Pons (tissue), 1 donor: ENCODE measurements around the gene SNED1.

Source experiments
- DNase-seq: peaks from one replicate; pipeline ENCODE4 v3.0.0-alpha.2; 2016; ENCODE audit warnings: low spot score

SNED1 gene

DNA sequence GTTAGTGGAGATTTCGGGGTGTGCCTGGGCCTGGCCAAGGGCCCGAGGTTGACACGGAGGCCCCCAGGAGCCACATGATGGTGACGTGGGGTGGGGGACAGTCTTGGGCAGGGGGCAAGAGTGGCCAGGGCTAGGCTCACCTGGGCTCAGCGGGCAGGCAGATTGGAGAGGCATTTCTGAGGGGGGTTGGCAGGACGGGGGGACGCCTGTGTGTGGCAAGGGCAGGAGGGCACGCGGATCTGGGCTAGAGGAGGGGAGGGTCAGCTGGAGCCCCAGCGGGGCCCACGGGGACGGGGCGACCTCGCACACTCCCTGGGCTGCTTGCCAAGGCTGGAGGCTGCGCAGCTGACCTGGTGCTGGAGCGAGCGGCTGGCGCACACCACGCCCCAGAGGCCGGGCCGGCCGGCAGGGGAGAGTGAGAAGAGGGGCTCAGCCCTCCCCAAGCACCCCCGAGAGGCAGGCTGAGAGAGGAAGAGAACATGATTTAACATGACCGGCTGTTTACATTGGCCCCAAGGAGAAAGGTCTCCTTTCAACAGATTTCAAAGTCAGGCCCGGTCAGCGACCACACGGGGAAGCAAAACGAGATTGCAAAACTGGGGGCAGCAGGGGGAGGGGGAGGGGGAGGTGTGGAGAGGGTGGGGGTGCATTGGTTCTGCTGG, 38.0 kb upstream of the SNED1 start:
- no peak for DNase-seq

DNA sequence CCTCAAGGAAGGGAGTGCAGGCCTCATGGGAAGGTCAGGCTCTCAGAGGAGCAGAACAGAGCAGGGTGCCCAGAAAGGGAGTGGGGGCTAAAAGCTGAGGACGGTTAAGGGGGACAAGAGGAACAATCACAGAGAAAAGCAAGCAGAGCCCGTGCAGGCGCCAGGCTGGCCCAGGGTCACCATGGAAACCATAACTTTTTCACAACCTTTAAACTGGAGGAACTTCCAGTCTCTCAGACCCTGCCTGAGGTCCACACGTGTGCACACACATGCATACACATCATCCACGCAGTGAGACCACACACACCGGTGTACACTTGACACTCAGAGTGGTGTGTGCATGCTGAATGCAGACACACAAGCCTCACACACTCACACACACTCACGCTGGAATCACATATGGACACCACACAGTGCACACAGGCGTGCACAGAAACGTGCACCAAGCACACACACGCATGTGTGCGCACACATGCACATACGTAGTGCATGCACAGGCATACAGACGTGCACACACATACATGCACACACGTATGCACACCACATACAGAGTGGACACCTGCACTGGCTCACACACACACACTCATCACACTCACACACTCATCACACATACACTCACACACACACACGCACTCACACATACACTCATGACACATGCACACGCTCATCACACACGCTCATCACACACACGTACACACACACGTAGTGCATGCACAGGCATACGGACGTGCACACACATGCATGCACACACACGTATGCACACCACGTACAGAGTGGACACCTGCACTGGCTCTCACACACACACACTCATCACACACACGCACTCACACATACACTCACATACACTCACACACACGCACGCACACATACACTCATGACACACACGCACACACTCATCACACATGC, 37.2 kb upstream of the SNED1 start:
- DNase-seq = no peak

DNA sequence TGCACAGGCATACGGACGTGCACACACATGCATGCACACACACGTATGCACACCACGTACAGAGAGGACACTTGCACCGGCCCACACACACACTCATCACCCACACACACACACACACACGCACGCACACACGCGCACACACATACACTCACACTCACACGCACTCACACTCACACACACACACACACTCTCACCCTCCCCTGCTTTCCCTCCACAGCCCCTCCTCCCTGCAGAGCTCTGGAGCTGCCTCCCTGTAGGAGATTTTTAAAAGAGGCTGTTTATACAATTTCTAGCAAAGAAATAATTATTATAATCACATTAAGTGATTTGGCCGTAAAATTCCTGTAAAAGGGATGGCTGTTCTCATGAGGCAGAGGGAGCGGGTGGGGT, 36.5 kb upstream of the SNED1 start:
- no peak for DNase-seq

GRCh38 chr2:240962300-240963064, 35.9 kb upstream of the SNED1 start:
- no peak for DNase-seq

- DNase-seq = no peak
These were observed 35.2 kb upstream of the SNED1 start for GRCh38 chr2:240963065-240963867.

GRCh38 chr2:240963868-240964703, 34.3 kb upstream of the SNED1 start:
- no peak for DNase-seq

DNA sequence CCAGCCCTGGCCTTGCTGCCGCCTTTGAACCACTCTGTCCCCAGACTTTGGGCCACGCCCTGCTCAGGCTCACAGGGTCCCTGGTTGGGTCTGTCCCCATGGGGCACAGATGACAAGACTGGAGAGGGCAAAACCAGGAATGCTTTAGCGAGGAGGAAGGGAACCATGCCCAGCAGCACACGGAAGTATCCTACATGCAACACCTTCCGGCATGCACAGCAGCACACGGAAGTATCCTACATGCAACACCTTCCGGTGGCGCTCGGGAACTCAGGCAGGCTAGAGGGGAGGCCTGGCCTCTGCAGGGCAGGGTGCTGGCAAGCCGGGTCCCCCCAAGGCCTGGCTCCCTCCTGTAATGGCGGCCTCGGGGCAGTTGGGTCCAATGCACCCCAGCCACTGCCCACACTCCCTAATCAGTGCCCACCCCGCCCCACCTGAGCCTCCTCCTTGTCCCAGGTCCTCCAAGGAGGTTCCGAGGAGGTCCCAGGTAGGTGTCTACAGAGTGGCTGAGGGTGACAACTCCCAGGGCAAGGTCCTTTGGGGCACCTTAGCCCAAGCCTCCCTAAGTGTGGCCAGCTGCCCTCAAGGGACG, 33.6 kb upstream of the SNED1 start:
- DNase-seq = no peak

- no peak for DNase-seq
These were observed 33.0 kb upstream of the SNED1 start for GRCh38 chr2:240965296-240965904.

DNA sequence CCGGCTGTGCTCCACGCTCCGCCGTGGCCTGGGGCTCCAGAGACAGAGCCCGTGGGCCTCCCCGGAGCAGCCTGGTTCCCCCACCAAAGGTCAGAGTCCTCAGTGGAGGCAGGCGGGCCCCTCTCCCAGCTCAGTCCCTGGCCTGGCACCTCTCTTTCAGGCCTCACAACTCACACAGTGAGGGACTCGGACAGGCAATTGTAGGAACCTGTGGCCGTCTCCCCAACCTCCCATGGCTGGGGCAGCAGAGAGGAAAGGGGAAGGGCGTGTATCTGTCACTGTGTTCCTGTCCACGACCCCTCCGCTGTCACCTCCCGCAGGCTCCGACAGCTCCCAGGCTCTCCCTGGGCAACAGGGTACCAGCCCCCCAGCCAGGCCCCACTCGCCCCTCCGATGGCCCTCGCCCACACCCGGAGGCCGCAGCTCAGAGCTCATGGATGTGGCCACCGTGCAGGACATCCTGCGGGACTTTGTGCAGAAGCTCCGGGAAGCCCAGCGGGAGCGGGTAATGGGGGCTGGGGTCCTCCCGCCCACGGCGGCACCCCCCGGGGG, 32.4 kb upstream of the SNED1 start:
- DNase-seq = no peak

- DNase-seq = no peak
These were observed 31.9 kb upstream of the SNED1 start for GRCh38 chr2:240966457-240966905.

DNA sequence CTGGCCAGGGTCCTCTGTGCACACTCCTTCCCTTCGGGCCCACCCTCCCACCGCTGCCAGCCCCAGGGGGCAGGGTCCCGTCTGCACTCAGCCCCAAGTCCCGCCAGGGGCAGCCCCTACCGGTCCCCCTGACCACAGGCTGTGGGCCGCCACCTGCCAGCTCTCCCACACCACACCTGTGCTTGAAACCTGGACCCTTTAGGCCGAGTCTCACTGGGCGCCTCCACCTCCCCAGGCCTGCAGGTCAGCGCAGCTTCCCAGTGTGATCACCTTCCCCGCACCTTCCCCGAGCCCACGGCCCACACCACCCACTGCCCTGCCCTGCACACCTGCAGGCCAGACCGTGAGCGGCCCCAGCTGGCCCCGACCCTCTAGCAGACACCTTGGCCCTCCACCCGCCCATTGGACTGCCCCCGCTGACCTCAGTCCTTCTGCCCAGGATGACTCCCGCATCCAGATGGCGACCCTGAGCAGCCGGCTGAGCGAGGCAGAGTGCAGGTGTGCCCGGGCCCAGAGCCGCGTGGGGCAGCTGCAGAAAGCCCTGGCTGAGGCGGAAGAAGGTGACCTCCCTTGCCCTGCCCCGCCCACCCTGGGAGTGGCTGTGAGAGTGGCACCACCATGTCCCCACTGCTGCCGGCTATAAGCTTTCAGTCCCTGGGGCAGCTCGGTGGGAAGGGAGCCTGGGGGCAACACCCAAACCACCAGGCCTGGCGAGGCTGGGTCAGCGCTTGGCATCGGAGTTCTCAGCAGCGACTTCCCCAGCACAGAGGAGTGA, 31.3 kb upstream of the SNED1 start:
- DNase-seq = no peak

GRCh38 chr2:240967681-240968621, 30.5 kb upstream of the SNED1 start:
- DNase-seq = no peak

- no peak for DNase-seq
These were observed 29.4 kb upstream of the SNED1 start for GRCh38 chr2:240968731-240969624.

DNA sequence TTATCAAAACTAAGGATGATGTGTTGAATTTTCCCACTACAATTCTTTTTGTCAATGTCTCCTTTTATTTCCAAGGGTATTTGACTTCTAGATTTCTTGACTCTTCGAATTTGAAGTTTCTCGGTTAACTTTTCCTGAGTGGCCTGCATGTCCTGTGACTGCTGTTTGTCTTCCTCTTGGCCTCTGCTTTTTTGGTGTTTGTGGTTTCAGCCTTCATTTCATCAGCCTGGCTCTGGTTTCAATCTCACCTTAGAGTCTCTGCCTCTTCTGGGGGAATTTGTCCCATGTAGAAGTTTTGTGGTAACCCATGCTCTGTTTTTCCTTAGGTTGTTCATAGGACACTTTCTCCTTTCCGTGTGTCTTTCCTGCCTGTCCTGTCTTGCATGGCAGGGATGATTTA, 28.3 kb upstream of the SNED1 start:
- DNase-seq = no peak

GRCh38 chr2:240970816-240971215, 27.6 kb upstream of the SNED1 start:
- no peak for DNase-seq

- DNase-seq = no peak
These were observed 26.2 kb upstream of the SNED1 start for GRCh38 chr2:240972201-240972600.
